Gastroesophageal sphincter (tissue), 4 donors: ENCODE results near the gene PDE6A. TPM values are rescaled to one million over a fixed set of nuclear protein-coding genes. Genes with fewer than 3 reads are reported as not detected.

Source experiments
- ATAC-seq: fragments of 150-250 bp; one replicate; pipeline ENCODE4 v1.9.1; 2016; ENCODE audit warnings: mild to moderate bottlenecking, moderate library complexity
- H3K27ac ChIP-seq, 4 donors: fragments of 200-600 bp; sonication (generic) in 3 of 4; 1 replicate in 3 of 4; 2 replicates in 1 of 4; pipeline ENCODE4 v1.5.1; 2016 to 2019
- H3K27me3 ChIP-seq: fragments of 200-600 bp; sonication (generic); one replicate; pipeline ENCODE4 v1.5.1; 2019
- H3K36me3 ChIP-seq, 2 donors: fragments of 200-600 bp; sonication (generic); one replicate each; pipeline ENCODE4 v1.5.1; 2019; ENCODE audit warnings: control low read depth in 1 of 2
- H3K4me1 ChIP-seq, 3 donors: fragments of 200-600 bp; sonication (generic); 1 replicate in 2 of 3; 2 replicates in 1 of 3; pipeline ENCODE4 v1.5.1; 2016 to 2019; ENCODE audit warnings: control low read depth in 2 of 3
- H3K4me3 ChIP-seq, 2 donors: fragments of 200-600 bp; sonication (generic); one replicate each; pipeline ENCODE4 v1.5.1; 2019; ENCODE audit warnings: mild to moderate bottlenecking in 1 of 2, moderate library complexity in 1 of 2
- H3K9me3 ChIP-seq, 3 donors: fragments of 200-600 bp; sonication (generic); one replicate each; pipeline ENCODE4 v1.5.1; 2017 to 2019; ENCODE audit warnings: control low read depth in 2 of 3
- CTCF ChIP-seq, 4 experiments: fragments of 200-600 bp in 2 of 4; fragments of 450-650 bp in 2 of 4; sonication (generic) in 1 of 4; IDR thresholded peaks; one replicate each; pipeline ENCODE4 v1.5.1; 2017 to 2019; ENCODE audit warnings: antibody characterized with exemption in 4 of 4, mild to moderate bottlenecking in 2 of 4, moderate library complexity in 2 of 4
- EP300 ChIP-seq: sonication (generic); formaldehyde crosslinking; IDR thresholded peaks from one replicate; pipeline ENCODE4 v1.6.1; 2017; ENCODE audit warnings: antibody characterized with exemption, mild to moderate bottlenecking
- POLR2A ChIP-seq, 2 donors: fragments of 450-650 bp; IDR thresholded peaks; one replicate each; pipeline ENCODE4 v1.6.1; 2017; ENCODE audit warnings: antibody characterized with exemption in 2 of 2, mild to moderate bottlenecking in 2 of 2, moderate library complexity in 1 of 2
- POLR2AphosphoS5 ChIP-seq: sonication (generic); formaldehyde crosslinking; IDR thresholded peaks from one replicate; pipeline ENCODE4 v1.6.1; 2017; ENCODE audit warnings: antibody characterized with exemption
- WGBS, 2 donors: methylation state at CpG; one replicate each; pipeline ENCODE4 v1.1.5; 2018; ENCODE audit warnings: low coverage in 1 of 2; 5-methylcytosine and 5-hydroxymethylcytosine counted together
- total RNA-seq, 4 donors: library from RNA; depleted of rRNA; stranded (reverse); fragments of >200 nt; gene quantifications; one replicate each; pipeline ENCODE4 v1.1.0, GENCODE V29; 2016

The PDE6A gene
- total RNA-seq, 4 donors from 2014 or later, result 0.05 TPM; not detected in 3

- H3K27ac ChIP-seq, result no peak overlapping the region
- peaks cover 0 to 8% of the 10 kb centered on the region in 2 donors for H3K36me3 ChIP-seq
- no peaks in the 10 kb centered on the region for H3K27me3 ChIP-seq
- H3K4me1 ChIP-seq, result peaks cover 0 to 20% (median 0%) of the 10 kb centered on the region in 3 donors
- TF ChIP-seq POLR2AphosphoS5 (no peak), CTCF (IDR thresholded peaks at IDR 0.05) (no peak), POLR2A (IDR thresholded peaks at IDR 0.05) (no peak), EP300 (no peak)
- H3K9me3 ChIP-seq, result no peaks in the 10 kb centered on the region
- 70 to 71% methylated on average over 2 of the region's 2 CpGs for WGBS, 2 donors
- no peak overlapping the region for H3K4me3 ChIP-seq
- ATAC-seq, result no peak
Measured at GRCh38 chr5:149816661-149817060, 127.9 kb downstream of the PDE6A start.

- H3K27ac ChIP-seq, result peak overlapping the region in 2 of 4 donors; percentile 4 to 29
- H3K4me3 ChIP-seq, result no peak overlapping the region
- ATAC-seq, result no peak
- TF ChIP-seq CTCF (IDR thresholded peaks at IDR 0.05), result no peak
- no peak for TF ChIP-seq EP300
- TF ChIP-seq POLR2AphosphoS5, result no peak
- TF ChIP-seq POLR2A (IDR thresholded peaks at IDR 0.05), result no peak
- H3K4me1 ChIP-seq, result peaks cover 3 to 64% (median 5%) of the 10 kb centered on the region in 3 donors
- whole genome bisulfite sequencing, 2 donors, result 67 to 79% methylated on average over 3 of the region's 3 CpGs
- H3K9me3 ChIP-seq, result no peaks in the 10 kb centered on the region
- no peaks in the 10 kb centered on the region for H3K36me3 ChIP-seq
- no peaks in the 10 kb centered on the region for H3K27me3 ChIP-seq
Measured at GRCh38 chr5:149811453-149811852, 133.1 kb downstream of the PDE6A start.

GRCh38 chr5:149810856-149811255, 133.7 kb downstream of the PDE6A start:
- peaks cover 7 to 70% (median 9%) of the 10 kb centered on the region in 3 donors for H3K4me1 ChIP-seq
- no peak for TF ChIP-seq POLR2AphosphoS5
- TF ChIP-seq CTCF (IDR thresholded peaks at IDR 0.05), result no peak
- no peak for TF ChIP-seq EP300
- no peak for TF ChIP-seq POLR2A (IDR thresholded peaks at IDR 0.05)
- no peaks in the 10 kb centered on the region for H3K27me3 ChIP-seq
- 85 to 92% methylated on average over 5 to 6 of the region's 6 CpGs for WGBS, 2 donors
- no peaks in the 10 kb centered on the region for H3K36me3 ChIP-seq
- no peak overlapping the region for H3K27ac ChIP-seq
- no peaks in the 10 kb centered on the region for H3K9me3 ChIP-seq
- no peak for ATAC-seq
- no peak overlapping the region for H3K4me3 ChIP-seq

- TF ChIP-seq POLR2AphosphoS5, result no peak
- no peak for TF ChIP-seq EP300
- H3K27me3 ChIP-seq, result no peaks in the 10 kb centered on the region
- peaks cover 7 to 78% (median 16%) of the 10 kb centered on the region in 3 donors for H3K4me1 ChIP-seq
- no peaks in the 10 kb centered on the region for H3K9me3 ChIP-seq
- H3K36me3 ChIP-seq, result no peaks in the 10 kb centered on the region
- peak overlapping the region in 2 of 4 donors; percentile 7 to 20 for H3K27ac ChIP-seq
- no peak overlapping the region for H3K4me3 ChIP-seq
- ATAC-seq, result no peak
- 92 to 100% methylated on average over 2 to 3 of the region's 8 CpGs for WGBS, 2 donors
Measured at GRCh38 chr5:149809931-149810691, 134.5 kb downstream of the PDE6A start.

GRCh38 chr5:149808264-149808982, 136.2 kb downstream of the PDE6A start:
- Histone ChIP-seq H3K27me3 (no peaks in the 10 kb centered on the region), H3K4me1 (peaks cover 7 to 92% (median 29%) of the 10 kb centered on the region in 3 donors), H3K4me3 (no peak overlapping the region), H3K27ac (peak overlapping the region in 3 of 4 donors; percentile 43 to 91 (median 89)), H3K9me3 (no peaks in the 10 kb centered on the region), H3K36me3 (no peaks in the 10 kb centered on the region)
- TF ChIP-seq EP300, result no peak
- TF ChIP-seq CTCF (IDR thresholded peaks at IDR 0.05), result no peak
- TF ChIP-seq POLR2AphosphoS5, result no peak
- TF ChIP-seq POLR2A (IDR thresholded peaks at IDR 0.05), result no peak
- WGBS, 2 donors, result 53 to 63% methylated on average over 2 to 3 of the region's 5 CpGs
- no peak for ATAC-seq
